Ovary (tissue), 3 donors: ENCODE measurements around the gene FBN1.

ENCODE experiments used
- EP300 ChIP-seq: sonication (generic); formaldehyde crosslinking; IDR thresholded peaks from one replicate; pipeline ENCODE4 v1.6.1; 2017; ENCODE audit warnings: antibody characterized with exemption
- POLR2A ChIP-seq: fragments of 450-650 bp; IDR thresholded peaks from one replicate; pipeline ENCODE4 v1.6.1; 2017; ENCODE audit warnings: antibody characterized with exemption, mild to moderate bottlenecking, moderate library complexity
- TF ChIP-seq, protein P1 (sequence below), 3 donors: fragments of 450-650 bp in 2 of 3; fragments of 200-600 bp in 1 of 3; IDR thresholded peaks; one replicate each; pipeline versions ENCODE4 v1.5.1 to v1.8.0; 2016 to 2022; ENCODE audit warnings: antibody characterized with exemption in 3 of 3, mild to moderate bottlenecking in 1 of 3
- donor health status: DM: no; HTN: no; CAD: no.

DNA sequence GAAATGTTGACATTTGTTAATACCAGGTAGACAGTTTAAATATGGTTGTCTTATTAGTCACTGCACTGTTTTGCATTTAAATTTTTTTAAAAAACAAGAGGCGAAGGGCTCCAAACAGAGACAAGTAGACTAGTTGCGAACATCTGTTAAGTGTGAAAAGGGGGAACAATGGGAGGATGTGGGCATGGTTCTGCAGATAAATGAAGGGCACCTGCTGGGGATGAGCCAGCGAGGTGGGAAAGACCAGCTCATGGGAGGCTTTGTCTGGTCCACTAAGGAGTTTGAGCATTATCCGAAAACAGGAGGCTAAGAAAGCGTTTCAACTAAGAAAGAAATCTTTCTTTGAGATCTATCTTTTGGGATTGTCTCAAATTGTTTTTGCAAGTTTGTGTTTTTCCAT is 72.7 kb downstream of the FBN1 start:
- TF ChIP-seq POLR2A (no peak), EP300 (no peak)
- TF ChIP-seq, protein P1, sequence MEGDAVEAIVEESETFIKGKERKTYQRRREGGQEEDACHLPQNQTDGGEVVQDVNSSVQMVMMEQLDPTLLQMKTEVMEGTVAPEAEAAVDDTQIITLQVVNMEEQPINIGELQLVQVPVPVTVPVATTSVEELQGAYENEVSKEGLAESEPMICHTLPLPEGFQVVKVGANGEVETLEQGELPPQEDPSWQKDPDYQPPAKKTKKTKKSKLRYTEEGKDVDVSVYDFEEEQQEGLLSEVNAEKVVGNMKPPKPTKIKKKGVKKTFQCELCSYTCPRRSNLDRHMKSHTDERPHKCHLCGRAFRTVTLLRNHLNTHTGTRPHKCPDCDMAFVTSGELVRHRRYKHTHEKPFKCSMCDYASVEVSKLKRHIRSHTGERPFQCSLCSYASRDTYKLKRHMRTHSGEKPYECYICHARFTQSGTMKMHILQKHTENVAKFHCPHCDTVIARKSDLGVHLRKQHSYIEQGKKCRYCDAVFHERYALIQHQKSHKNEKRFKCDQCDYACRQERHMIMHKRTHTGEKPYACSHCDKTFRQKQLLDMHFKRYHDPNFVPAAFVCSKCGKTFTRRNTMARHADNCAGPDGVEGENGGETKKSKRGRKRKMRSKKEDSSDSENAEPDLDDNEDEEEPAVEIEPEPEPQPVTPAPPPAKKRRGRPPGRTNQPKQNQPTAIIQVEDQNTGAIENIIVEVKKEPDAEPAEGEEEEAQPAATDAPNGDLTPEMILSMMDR (IDR thresholded peaks at IDR 0.05): no peak
